Endodermal cell (in vitro differentiated cells): ENCODE measurements around the gene UBE2E3. TPM values are rescaled to one million over a fixed set of nuclear protein-coding genes. Genes with fewer than 3 reads are reported as not detected.

Experiments
- DNase-seq: peaks from one replicate; pipeline ENCODE4 v3.0.0-alpha.2; 2017
- H3K27ac ChIP-seq: 2 replicates; pipeline ENCODE4 v1.5.1; 2013; ENCODE audit warnings: mild to moderate bottlenecking, low read depth, low read length, moderate library complexity
- H3K27me3 ChIP-seq: 2 replicates; pipeline ENCODE4 v1.6.1; 2013; ENCODE audit warnings: mild to moderate bottlenecking, low read length, moderate library complexity; ENCODE audit not compliant: insufficient read depth, control insufficient read depth, poor library complexity, severe bottlenecking
- H3K36me3 ChIP-seq: 2 replicates; pipeline ENCODE4 v1.7.0; 2013; ENCODE audit warnings: mild to moderate bottlenecking, low read length, moderate library complexity; ENCODE audit not compliant: control insufficient read depth, insufficient read depth
- H3K4me1 ChIP-seq: one replicate; pipeline ENCODE4 v1.7.0; 2013; ENCODE audit warnings: low read length; ENCODE audit not compliant: control insufficient read depth, insufficient read depth
- H3K4me3 ChIP-seq: 2 replicates; pipeline ENCODE4 v1.5.1; 2013; ENCODE audit warnings: mild to moderate bottlenecking, low read length, moderate library complexity
- H3K9ac ChIP-seq: 2 replicates; pipeline ENCODE4 v1.6.1; 2013; ENCODE audit warnings: mild to moderate bottlenecking, low read length, moderate library complexity; ENCODE audit not compliant: poor library complexity, severe bottlenecking; ENCODE audit errors: extremely low read depth
- H3K9me3 ChIP-seq: 2 replicates; pipeline ENCODE4 v1.6.1; 2013; ENCODE audit warnings: mild to moderate bottlenecking, low read length, moderate library complexity; ENCODE audit not compliant: control insufficient read depth
- H3K27ac Mint-ChIP-seq: 2 replicates; pipeline ENCODE4 v1.8.0; 2020; ENCODE audit warnings: mixed read lengths
- H3K27me3 Mint-ChIP-seq: 2 replicates; pipeline ENCODE4 v1.8.0; 2021; ENCODE audit warnings: mild to moderate bottlenecking, mixed read lengths; ENCODE audit not compliant: insufficient read depth
- H3K36me3 Mint-ChIP-seq: 2 replicates; pipeline ENCODE4 v1.8.0; 2020; ENCODE audit warnings: low read depth, mixed read lengths
- H3K4me1 Mint-ChIP-seq: 2 replicates; pipeline ENCODE4 v1.8.0; 2020; ENCODE audit warnings: mixed read lengths
- H3K4me3 Mint-ChIP-seq: 2 replicates; pipeline ENCODE4 v1.8.0; 2020; ENCODE audit warnings: mild to moderate bottlenecking, moderate library complexity, mixed read lengths
- H3K9me3 Mint-ChIP-seq: 2 replicates; pipeline ENCODE4 v1.8.0; 2020; ENCODE audit warnings: mild to moderate bottlenecking, mixed read lengths
- CTCF ChIP-seq: fragments of 200-600 bp; sonication (generic); conservative IDR thresholded peaks from 2 replicates; pipeline ENCODE4 v1.5.0; 2021; ENCODE audit warnings: antibody characterized with exemption, mild to moderate bottlenecking
- WGBS, 2 experiments: methylation state at CpG; one replicate each; pipeline versions ENCODE4 v1.1.5 to v1.1.7; 2013; ENCODE audit warnings: missing lambda C conversion rate in 2 of 2, mixed read lengths in 1 of 2; ENCODE audit not compliant: insufficient coverage in 1 of 2, insufficient read length in 1 of 2; 5-methylcytosine and 5-hydroxymethylcytosine counted together
- total RNA-seq, 2 donors: library from RNA; stranded (reverse); fragmentation: NEBNext Ultra II Directional in 1 of 2; extraction: Animal tissue kit (Norgen Biotek cat#: 25700) in 1 of 2; gene quantifications; 2 replicates in 1 of 2; 3 replicates in 1 of 2; pipeline ENCODE4 v1.2.1, GENCODE V29; 2021

UBE2E3 gene
- total RNA-seq, 2 donors from 2014 or later = 84.2 to 85.0 TPM

GRCh38 chr2:181105562-181105961 lies 125.2 kb downstream of the UBE2E3 start:
- Mint-ChIP-seq H3K4me1 (peaks cover 20% of the 10 kb centered on the region), H3K27me3 (peaks cover 2% of the 10 kb centered on the region), H3K9me3 (no peaks in the 10 kb centered on the region), H3K4me3 (no peak overlapping the region), H3K27ac (no peak overlapping the region), H3K36me3 (no peaks in the 10 kb centered on the region)
- Histone ChIP-seq H3K27ac (no peak overlapping the region), H3K9ac (no peak overlapping the region), H3K36me3 (no peaks in the 10 kb centered on the region), H3K4me3 (no peak overlapping the region), H3K27me3 (no peaks in the 10 kb centered on the region), H3K9me3 (no peaks in the 10 kb centered on the region), H3K4me1 (peaks cover 12% of the 10 kb centered on the region)
- WGBS, 2 experiments = 94% methylated on average over 2 of the region's 2 CpGs; no CpG with 5 or more reads in 1 of the 2 experiments
- DNase-seq = no peak
- TF ChIP-seq CTCF = no peak

- no peak overlapping the region for H3K4me3 ChIP-seq
- no peak overlapping the region for H3K27ac ChIP-seq
- Mint-ChIP-seq H3K36me3 (no peaks in the 10 kb centered on the region), H3K4me3 (no peak overlapping the region), H3K9me3 (no peaks in the 10 kb centered on the region), H3K27me3 (peaks cover 2% of the 10 kb centered on the region), H3K4me1 (peaks cover 20% of the 10 kb centered on the region), H3K27ac (no peak overlapping the region)
- H3K4me1 ChIP-seq = peaks cover 12% of the 10 kb centered on the region
- no peak for DNase-seq
- TF ChIP-seq CTCF = no peak
- no peak overlapping the region for H3K9ac ChIP-seq
- WGBS, 2 experiments = 72 to 95% methylated on average over 2 of the region's 2 CpGs
- no peaks in the 10 kb centered on the region for H3K27me3 ChIP-seq
- no peaks in the 10 kb centered on the region for H3K9me3 ChIP-seq
- no peaks in the 10 kb centered on the region for H3K36me3 ChIP-seq
Measured at GRCh38 chr2:181106229-181106628, 125.8 kb downstream of the UBE2E3 start.

- Histone ChIP-seq H3K27ac (no peak overlapping the region), H3K9ac (no peak overlapping the region), H3K27me3 (no peaks in the 10 kb centered on the region), H3K4me3 (no peak overlapping the region), H3K36me3 (no peaks in the 10 kb centered on the region), H3K4me1 (peaks cover 12% of the 10 kb centered on the region), H3K9me3 (no peaks in the 10 kb centered on the region)
- no peak for TF ChIP-seq CTCF
- no peak for DNase-seq
- H3K27ac Mint-ChIP-seq = no peak overlapping the region
- H3K36me3 Mint-ChIP-seq = no peaks in the 10 kb centered on the region
- H3K27me3 Mint-ChIP-seq = peaks cover 2% of the 10 kb centered on the region
- H3K4me1 Mint-ChIP-seq = peaks cover 20% of the 10 kb centered on the region
- H3K9me3 Mint-ChIP-seq = no peaks in the 10 kb centered on the region
- WGBS, 2 experiments = 74 to 83% methylated on average over 2 of the region's 2 CpGs
- H3K4me3 Mint-ChIP-seq = no peak overlapping the region
Measured at GRCh38 chr2:181106789-181107627, 126.6 kb downstream of the UBE2E3 start.
